Measurements from ENCODE around the gene TNFSF12.

DNA sequence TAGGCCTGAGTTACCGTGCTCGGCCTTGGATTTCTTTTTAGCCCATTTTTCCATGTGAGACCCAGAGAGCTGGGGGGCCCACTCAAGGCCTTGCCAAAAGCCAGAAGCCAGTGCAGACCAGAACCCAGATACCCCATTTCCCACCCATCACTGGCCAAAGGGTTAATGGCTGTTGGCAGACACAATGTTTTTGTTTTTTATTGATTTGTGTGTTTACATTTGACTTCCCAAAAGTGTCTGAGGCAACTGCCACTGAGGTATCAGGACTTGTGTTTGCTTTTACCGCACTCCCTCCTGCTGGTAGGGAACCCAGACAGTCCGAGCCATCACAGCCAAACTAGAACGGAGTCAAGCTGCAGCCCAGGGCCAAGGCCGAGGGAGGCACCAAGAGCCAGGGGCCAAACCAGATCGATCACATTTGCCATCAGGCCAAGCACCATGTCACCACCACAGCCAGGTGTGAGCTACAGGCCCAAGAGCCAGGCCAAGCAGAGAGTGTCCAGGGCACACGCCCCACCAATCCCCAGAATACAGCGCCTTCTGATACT lies 7.7 kb upstream of the TNFSF12 start:
- TF ChIP-seq EZH2 (IDR thresholded peaks at IDR 0.05; ENCODE audit: insufficient read depth, poor library complexity, severe bottlenecking) (no peak), EZH2phosphoT487 (IDR thresholded peaks at IDR 0.05; ENCODE audit: insufficient read depth, low read depth) (no peak)

Measured in GM23248 (cell line).